GM10266 (cell line): Measurements from ENCODE around the gene YRDC.

Source experiments
- DNase-seq: peaks from one replicate; pipeline ENCODE4 v3.0.0; 2012; ENCODE audit errors: extremely low spot score
- TF ChIP-seq, protein P1 (sequence below): IDR thresholded peaks from 2 replicates; pipeline ENCODE4 v1.5.1; 2012; ENCODE audit warnings: mild to moderate bottlenecking, low read depth; ENCODE audit not compliant: control insufficient read depth, insufficient read depth; ENCODE audit errors: missing control alignments

Gene YRDC

GRCh38 chr1:37759451-37759850, 48.6 kb downstream of the YRDC start:
- TF ChIP-seq, protein P1, sequence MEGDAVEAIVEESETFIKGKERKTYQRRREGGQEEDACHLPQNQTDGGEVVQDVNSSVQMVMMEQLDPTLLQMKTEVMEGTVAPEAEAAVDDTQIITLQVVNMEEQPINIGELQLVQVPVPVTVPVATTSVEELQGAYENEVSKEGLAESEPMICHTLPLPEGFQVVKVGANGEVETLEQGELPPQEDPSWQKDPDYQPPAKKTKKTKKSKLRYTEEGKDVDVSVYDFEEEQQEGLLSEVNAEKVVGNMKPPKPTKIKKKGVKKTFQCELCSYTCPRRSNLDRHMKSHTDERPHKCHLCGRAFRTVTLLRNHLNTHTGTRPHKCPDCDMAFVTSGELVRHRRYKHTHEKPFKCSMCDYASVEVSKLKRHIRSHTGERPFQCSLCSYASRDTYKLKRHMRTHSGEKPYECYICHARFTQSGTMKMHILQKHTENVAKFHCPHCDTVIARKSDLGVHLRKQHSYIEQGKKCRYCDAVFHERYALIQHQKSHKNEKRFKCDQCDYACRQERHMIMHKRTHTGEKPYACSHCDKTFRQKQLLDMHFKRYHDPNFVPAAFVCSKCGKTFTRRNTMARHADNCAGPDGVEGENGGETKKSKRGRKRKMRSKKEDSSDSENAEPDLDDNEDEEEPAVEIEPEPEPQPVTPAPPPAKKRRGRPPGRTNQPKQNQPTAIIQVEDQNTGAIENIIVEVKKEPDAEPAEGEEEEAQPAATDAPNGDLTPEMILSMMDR: no peak
- DNase-seq: no peak

GRCh38 chr1:37755951-37756560, 52.0 kb downstream of the YRDC start:
- DNase-seq: peak; percentile 23
- TF ChIP-seq, protein P1: no peak

GRCh38 chr1:37755290-37755689, 52.7 kb downstream of the YRDC start:
- peak; percentile 64 for DNase-seq
- TF ChIP-seq, protein P1: no peak

GRCh38 chr1:37753473-37754321, 54.3 kb downstream of the YRDC start:
- TF ChIP-seq, protein P1: no peak
- peak; percentile 24 for DNase-seq
